Hepatocyte (in vitro differentiated cells): ENCODE measurements around the gene PDYN. TPM values are rescaled to one million over a fixed set of nuclear protein-coding genes. Genes with fewer than 3 reads are reported as not detected.

ENCODE experiments used
- DNase-seq: peaks from one replicate; pipeline ENCODE4 v3.0.0-alpha.2; 2016; ENCODE audit warnings: low spot score
- H2AFZ ChIP-seq: fragments of 200-600 bp; sonication (generic); 2 replicates; pipeline ENCODE4 v1.6.0; 2016; ENCODE audit warnings: antibody characterized with exemption, mild to moderate bottlenecking
- H3K27ac ChIP-seq: fragments of 200-600 bp; sonication (generic); 2 replicates; pipeline ENCODE4 v1.5.1; 2016; ENCODE audit warnings: mild to moderate bottlenecking
- H3K27me3 ChIP-seq: fragments of 200-600 bp; sonication (generic); 2 replicates; pipeline ENCODE4 v1.6.1; 2016
- H3K36me3 ChIP-seq: fragments of 200-600 bp; sonication (generic); replicated peaks from 2 replicates; pipeline ENCODE4 v1.5.1; 2016; ENCODE audit warnings: low read depth; ENCODE audit not compliant: insufficient read depth
- H3K4me1 ChIP-seq: fragments of 200-600 bp; sonication (generic); 2 replicates; pipeline ENCODE4 v1.5.1; 2016; ENCODE audit warnings: mild to moderate bottlenecking, moderate library complexity; ENCODE audit not compliant: insufficient read depth
- H3K4me2 ChIP-seq: fragments of 200-600 bp; sonication (generic); 2 replicates; pipeline ENCODE4 v1.6.0; 2016
- H3K4me3 ChIP-seq: fragments of 200-600 bp; sonication (generic); 2 replicates; pipeline ENCODE4 v1.5.1; 2016; ENCODE audit warnings: mild to moderate bottlenecking
- H3K79me2 ChIP-seq: fragments of 200-600 bp; sonication (generic); 2 replicates; pipeline ENCODE4 v1.6.0; 2017; ENCODE audit warnings: mild to moderate bottlenecking
- H3K9me2 ChIP-seq: fragments of 200-600 bp; sonication (generic); replicated peaks from 2 replicates; pipeline ENCODE4 v1.6.0; 2017; ENCODE audit warnings: mild to moderate bottlenecking; ENCODE audit not compliant: insufficient read depth
- H3K9me3 ChIP-seq: fragments of 200-600 bp; sonication (generic); 2 replicates; pipeline ENCODE4 v1.5.1; 2016; ENCODE audit warnings: low read depth, mild to moderate bottlenecking
- H4K20me1 ChIP-seq: fragments of 200-600 bp; sonication (generic); 2 replicates; pipeline ENCODE4 v1.6.0; 2016; ENCODE audit warnings: mild to moderate bottlenecking; ENCODE audit not compliant: insufficient read depth, poor library complexity, severe bottlenecking
- CTCF ChIP-seq: fragments of 200-600 bp; sonication (generic); IDR thresholded peaks from 2 replicates; pipeline ENCODE4 v1.5.1; 2016; ENCODE audit warnings: antibody characterized with exemption, mild to moderate bottlenecking; ENCODE audit not compliant: poor library complexity
- EZH2 ChIP-seq: fragments of 200-600 bp; sonication (generic); IDR thresholded peaks from 2 replicates; pipeline ENCODE4 v1.6.1; 2016; ENCODE audit warnings: antibody characterized with exemption, mild to moderate bottlenecking, borderline replicate concordance
- EZH2phosphoT487 ChIP-seq: fragments of 200-600 bp; sonication (generic); IDR thresholded peaks from one replicate; pipeline ENCODE4 v1.6.1; 2018; ENCODE audit warnings: antibody characterized with exemption, mild to moderate bottlenecking, low read depth, moderate library complexity; ENCODE audit not compliant: unreplicated experiment, severe bottlenecking
- WGBS: methylation state at CpG from one replicate; pipeline ENCODE4 v1.1.6; 2016; ENCODE audit warnings: low lambda C conversion rate; ENCODE audit errors: missing lambda C conversion rate; 5-methylcytosine and 5-hydroxymethylcytosine counted together
- polyA plus RNA-seq: library from polyadenylated mRNA; unstranded; fragments of >200 nt; fragmentation: Nextera tagmentation; extraction: Ambion mirVana; gene quantifications from 2 replicates; pipeline ENCODE4 v1.2.1, GENCODE V29; 2016
- total RNA-seq: library from RNA; depleted of rRNA; stranded (reverse); fragments of >200 nt; gene quantifications from 2 replicates; pipeline ENCODE4 v1.2.3, GENCODE V29; 2014

The PDYN gene
- total and polyA plus RNA-seq, 2 experiments from 2014 or later, result not detected

- Histone ChIP-seq H3K4me2 (no peak overlapping the region), H3K27me3 (peaks cover 15% of the 10 kb centered on the region)
These were observed 6.4 kb upstream of the PDYN start for GRCh38 chr20:2000285-2000684.

GRCh38 chr20:1998715-1999114, 4.9 kb upstream of the PDYN start:
- Histone ChIP-seq H3K4me1 (no peaks in the 10 kb centered on the region), H4K20me1 (no peaks in the 10 kb centered on the region), H3K9me2 (no peaks in the 10 kb centered on the region), H3K4me3 (no peak overlapping the region), H3K79me2 (no peaks in the 10 kb centered on the region), H3K36me3 (no peaks in the 10 kb centered on the region), H3K9me3 (no peaks in the 10 kb centered on the region), H3K4me2 (no peak overlapping the region), H3K27me3 (peaks cover 28% of the 10 kb centered on the region), H2AFZ (no peak overlapping the region), H3K27ac (no peak overlapping the region)
- WGBS, result 47% methylated on average over 3 of the region's 3 CpGs
- no peak for DNase-seq
- no peak for TF ChIP-seq CTCF
- TF ChIP-seq EZH2phosphoT487, result no peak
- no peak for TF ChIP-seq EZH2

More at GRCh38 chr20:2000285-2000684, 6.4 kb upstream of the PDYN start:
- no peak overlapping the region for H3K4me3 ChIP-seq
- no peak overlapping the region for H3K27ac ChIP-seq
- H3K4me1 ChIP-seq, result no peaks in the 10 kb centered on the region
- no peak for TF ChIP-seq EZH2phosphoT487
- TF ChIP-seq CTCF, result no peak
- no peak for TF ChIP-seq EZH2
- H3K36me3 ChIP-seq, result no peaks in the 10 kb centered on the region
- 87% methylated on average over 6 of the region's 6 CpGs for WGBS
- no peaks in the 10 kb centered on the region for H3K79me2 ChIP-seq
- DNase-seq, result no peak
- no peaks in the 10 kb centered on the region for H3K9me3 ChIP-seq
- H4K20me1 ChIP-seq, result no peaks in the 10 kb centered on the region
- no peaks in the 10 kb centered on the region for H3K9me2 ChIP-seq
- H2AFZ ChIP-seq, result no peak overlapping the region

GRCh38 chr20:1998193-1998520, 4.3 kb upstream of the PDYN start:
- TF ChIP-seq CTCF (no peak), EZH2 (no peak), EZH2phosphoT487 (no peak)
- no peaks in the 10 kb centered on the region for H3K9me3 ChIP-seq
- 89% methylated on average over 4 of the region's 4 CpGs for WGBS
- H3K27ac ChIP-seq, result no peak overlapping the region
- H3K9me2 ChIP-seq, result no peaks in the 10 kb centered on the region
- no peaks in the 10 kb centered on the region for H4K20me1 ChIP-seq
- H3K4me1 ChIP-seq, result no peaks in the 10 kb centered on the region
- peaks cover 32% of the 10 kb centered on the region for H3K27me3 ChIP-seq
- no peaks in the 10 kb centered on the region for H3K36me3 ChIP-seq
- H2AFZ ChIP-seq, result no peak overlapping the region
- H3K4me2 ChIP-seq, result no peak overlapping the region
- H3K79me2 ChIP-seq, result no peaks in the 10 kb centered on the region
- no peak for DNase-seq
- H3K4me3 ChIP-seq, result no peak overlapping the region
